IgD-negative memory B cell (primary cell): Measurements from ENCODE around the gene ZC3H7A. TPM values are rescaled to one million over a fixed set of nuclear protein-coding genes. Genes with fewer than 3 reads are reported as not detected.
A peak's percentile ranks its signal among the peaks of the same experiment; 100 is the strongest.
"Not testable (repeated sequence)": the region's sequence is repeated elsewhere in the genome, so short reads cannot be mapped to it uniquely, and the experiment has no call there.

ENCODE experiments used
- H3K27ac Mint-ChIP-seq, 3 donors: one replicate each; pipeline ENCODE4 v1.8.0; 2020 to 2022; ENCODE audit warnings: mild to moderate bottlenecking in 3 of 3, mixed read lengths in 3 of 3, moderate library complexity in 1 of 3
- H3K27me3 Mint-ChIP-seq: one replicate; pipeline ENCODE4 v1.8.0; 2021; ENCODE audit warnings: mixed read lengths
- H3K36me3 Mint-ChIP-seq: one replicate; pipeline ENCODE4 v1.8.0; 2020; ENCODE audit warnings: mild to moderate bottlenecking, mixed read lengths
- H3K4me1 Mint-ChIP-seq, 3 donors: one replicate each; pipeline ENCODE4 v1.8.0; 2020 to 2022; ENCODE audit warnings: mixed read lengths in 3 of 3, mild to moderate bottlenecking in 1 of 3
- H3K4me3 Mint-ChIP-seq, 4 donors: one replicate each; pipeline ENCODE4 v1.8.0; 2020 to 2022; ENCODE audit warnings: mild to moderate bottlenecking in 4 of 4, mixed read lengths in 4 of 4, moderate library complexity in 3 of 4
- H3K9me3 Mint-ChIP-seq, 3 donors: one replicate each; pipeline ENCODE4 v1.8.0; 2020 to 2021; ENCODE audit warnings: mixed read lengths in 3 of 3, mild to moderate bottlenecking in 1 of 3
- polyA plus RNA-seq: library from polyadenylated mRNA; unstranded; fragments of 300-500 nt; fragmentation: Illumina TruSeq; gene quantifications from one replicate; pipeline ENCODE4 v1.2.3, GENCODE V29; 2021

The ZC3H7A gene, protein sequence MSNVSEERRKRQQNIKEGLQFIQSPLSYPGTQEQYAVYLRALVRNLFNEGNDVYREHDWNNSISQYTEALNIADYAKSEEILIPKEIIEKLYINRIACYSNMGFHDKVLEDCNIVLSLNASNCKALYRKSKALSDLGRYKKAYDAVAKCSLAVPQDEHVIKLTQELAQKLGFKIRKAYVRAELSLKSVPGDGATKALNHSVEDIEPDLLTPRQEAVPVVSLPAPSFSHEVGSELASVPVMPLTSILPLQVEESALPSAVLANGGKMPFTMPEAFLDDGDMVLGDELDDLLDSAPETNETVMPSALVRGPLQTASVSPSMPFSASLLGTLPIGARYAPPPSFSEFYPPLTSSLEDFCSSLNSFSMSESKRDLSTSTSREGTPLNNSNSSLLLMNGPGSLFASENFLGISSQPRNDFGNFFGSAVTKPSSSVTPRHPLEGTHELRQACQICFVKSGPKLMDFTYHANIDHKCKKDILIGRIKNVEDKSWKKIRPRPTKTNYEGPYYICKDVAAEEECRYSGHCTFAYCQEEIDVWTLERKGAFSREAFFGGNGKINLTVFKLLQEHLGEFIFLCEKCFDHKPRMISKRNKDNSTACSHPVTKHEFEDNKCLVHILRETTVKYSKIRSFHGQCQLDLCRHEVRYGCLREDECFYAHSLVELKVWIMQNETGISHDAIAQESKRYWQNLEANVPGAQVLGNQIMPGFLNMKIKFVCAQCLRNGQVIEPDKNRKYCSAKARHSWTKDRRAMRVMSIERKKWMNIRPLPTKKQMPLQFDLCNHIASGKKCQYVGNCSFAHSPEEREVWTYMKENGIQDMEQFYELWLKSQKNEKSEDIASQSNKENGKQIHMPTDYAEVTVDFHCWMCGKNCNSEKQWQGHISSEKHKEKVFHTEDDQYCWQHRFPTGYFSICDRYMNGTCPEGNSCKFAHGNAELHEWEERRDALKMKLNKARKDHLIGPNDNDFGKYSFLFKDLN
- 37.5 TPM for polyA plus RNA-seq

DNA sequence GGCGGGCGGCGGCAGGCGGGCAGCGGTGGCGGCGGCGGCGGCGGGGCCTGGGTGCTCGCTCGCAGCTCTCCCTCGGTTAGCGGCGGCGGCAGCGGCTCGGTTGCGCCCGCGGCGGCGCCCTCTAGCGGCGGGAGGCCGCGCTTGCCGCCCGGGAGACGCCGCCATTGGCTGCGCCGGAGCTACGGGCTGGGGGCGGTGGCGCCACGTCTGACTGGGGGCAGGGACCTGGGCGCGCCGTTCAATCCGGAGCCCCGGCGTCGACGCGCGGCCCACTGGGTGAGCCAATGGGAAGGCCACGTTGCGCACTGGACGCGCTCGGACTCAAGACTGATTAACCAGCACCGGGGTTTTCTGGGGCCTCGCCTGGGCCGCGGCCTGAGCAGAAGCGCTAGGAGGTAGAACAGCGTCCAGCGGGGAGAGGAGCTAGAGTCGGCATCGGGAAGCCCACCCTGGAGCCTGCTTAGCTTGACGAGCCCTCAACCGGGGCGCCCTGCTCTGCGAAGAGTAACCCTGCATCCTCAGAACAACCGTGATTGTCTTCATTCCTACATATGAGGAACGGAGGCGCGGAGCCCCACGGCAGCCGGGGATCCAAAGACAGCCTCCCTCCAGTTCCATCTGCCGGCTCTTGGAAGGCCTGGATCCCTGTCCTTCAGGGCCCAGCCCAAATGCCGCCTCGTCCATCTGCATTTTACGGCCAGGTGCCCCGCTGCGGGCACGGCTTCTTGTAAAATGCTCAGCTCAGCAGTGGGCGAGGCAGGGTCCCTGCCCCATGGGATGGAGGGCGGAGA, at the start of gene ZC3H7A:
TSS of gene ZC3H7A (minus strand) at position 93 of the 791 bp plus-strand sequence. CDS start 14,904 bp downstream, outside the sequence.
- H3K4me1 Mint-ChIP-seq = peaks cover 53 to 61% (median 54%) of the 10 kb centered on the region in 3 donors
- H3K4me3 Mint-ChIP-seq = peak within 1 kb of the TSS; percentile 91 to 99 (median 98)
- H3K27ac Mint-ChIP-seq = peak within 1 kb of the TSS; percentile 97 to 98 (median 98)
- no peaks in the 10 kb centered on the region for H3K36me3 Mint-ChIP-seq
- no peaks in the 10 kb centered on the region for H3K9me3 Mint-ChIP-seq
- H3K27me3 Mint-ChIP-seq = no peaks in the 10 kb centered on the region

DNA sequence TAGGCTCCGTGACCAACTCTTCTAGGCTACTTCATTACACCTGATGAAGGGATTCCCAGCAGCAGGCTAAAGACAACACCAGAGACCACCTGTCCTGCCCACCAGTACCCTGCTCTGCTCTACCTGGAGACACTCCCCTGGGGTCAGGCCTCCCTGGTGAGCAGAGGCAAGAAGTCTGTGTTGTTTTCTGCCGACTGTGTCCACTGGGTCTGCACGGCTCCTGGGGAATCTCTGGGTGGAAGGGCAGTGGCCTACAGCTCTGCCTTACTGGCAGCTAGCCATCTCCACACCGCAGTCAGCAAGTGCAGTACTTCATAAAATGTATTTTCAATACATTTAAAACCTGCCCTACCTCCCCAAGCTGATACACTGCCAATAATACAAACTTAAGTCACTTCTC, 47.4 kb upstream of the ZC3H7A start:
- Mint-ChIP-seq H3K27ac (no peak overlapping the region), H3K4me3 (no peak overlapping the region), H3K9me3 (no peaks in the 10 kb centered on the region), H3K4me1 (peaks cover 0 to 8% (median 5%) of the 10 kb centered on the region in 3 donors), H3K27me3 (no peaks in the 10 kb centered on the region), H3K36me3 (peaks cover 2% of the 10 kb centered on the region)

DNA sequence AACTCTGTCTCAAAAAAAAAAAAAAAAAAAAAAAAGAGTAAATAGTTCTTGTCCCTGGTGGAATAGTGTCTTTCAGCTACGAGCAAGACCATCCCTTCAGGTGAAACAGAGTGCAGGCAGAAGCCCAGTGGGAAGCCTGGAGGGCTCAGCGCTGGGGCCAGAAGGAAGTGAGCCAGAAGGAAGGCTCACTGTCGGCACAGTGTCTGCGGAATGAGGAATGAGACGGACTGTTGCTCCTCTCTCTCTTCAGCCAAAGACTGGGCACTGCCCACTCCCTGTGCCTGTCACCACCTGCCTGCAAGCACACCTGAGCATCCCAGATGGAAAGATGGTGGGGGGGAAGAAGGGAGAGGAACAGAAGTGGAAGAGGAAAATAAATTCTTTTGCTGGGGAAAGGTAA, 46.8 kb upstream of the ZC3H7A start:
- peaks cover 0 to 5% (median 2%) of the 10 kb centered on the region in 3 donors for H3K4me1 Mint-ChIP-seq
- H3K4me3 Mint-ChIP-seq = no peak overlapping the region
- H3K9me3 Mint-ChIP-seq = no peaks in the 10 kb centered on the region
- peaks cover 2% of the 10 kb centered on the region for H3K36me3 Mint-ChIP-seq
- H3K27ac Mint-ChIP-seq = no peak overlapping the region
- H3K27me3 Mint-ChIP-seq = no peaks in the 10 kb centered on the region

GRCh38 chr16:11843206-11843605, 46.1 kb upstream of the ZC3H7A start:
- Mint-ChIP-seq H3K36me3 (no peaks in the 10 kb centered on the region), H3K9me3 (no peaks in the 10 kb centered on the region), H3K4me3 (no peak overlapping the region), H3K4me1 (peaks cover 0 to 5% (median 0%) of the 10 kb centered on the region in 3 donors), H3K27me3 (no peaks in the 10 kb centered on the region), H3K27ac (no peak overlapping the region)

DNA sequence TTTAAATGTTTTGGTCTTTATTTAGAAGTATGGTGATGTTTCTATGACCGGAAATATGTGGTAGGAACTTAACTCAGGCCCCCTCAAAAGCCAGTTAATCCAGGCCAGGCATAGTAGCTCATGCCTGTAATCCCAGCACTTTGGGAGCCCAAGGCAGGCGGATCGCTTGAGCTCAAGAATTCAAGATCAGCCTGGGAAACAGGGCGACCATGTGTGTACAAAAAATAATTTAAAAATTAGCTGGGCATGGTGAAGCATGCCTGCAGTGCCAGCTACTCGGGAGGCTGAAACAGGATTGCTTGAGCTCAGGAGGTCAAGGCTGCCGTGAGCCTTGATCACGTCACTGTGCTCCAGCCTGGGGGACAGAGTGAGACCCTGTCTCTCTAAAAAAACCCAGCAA, 44.0 kb upstream of the ZC3H7A start:
- Mint-ChIP-seq H3K27me3 (no peaks in the 10 kb centered on the region), H3K36me3 (peaks cover 5% of the 10 kb centered on the region), H3K4me1 (peaks cover 0 to 2% (median 0%) of the 10 kb centered on the region in 3 donors), H3K27ac (no peak overlapping the region), H3K9me3 (no peaks in the 10 kb centered on the region), H3K4me3 (no peak overlapping the region)

DNA sequence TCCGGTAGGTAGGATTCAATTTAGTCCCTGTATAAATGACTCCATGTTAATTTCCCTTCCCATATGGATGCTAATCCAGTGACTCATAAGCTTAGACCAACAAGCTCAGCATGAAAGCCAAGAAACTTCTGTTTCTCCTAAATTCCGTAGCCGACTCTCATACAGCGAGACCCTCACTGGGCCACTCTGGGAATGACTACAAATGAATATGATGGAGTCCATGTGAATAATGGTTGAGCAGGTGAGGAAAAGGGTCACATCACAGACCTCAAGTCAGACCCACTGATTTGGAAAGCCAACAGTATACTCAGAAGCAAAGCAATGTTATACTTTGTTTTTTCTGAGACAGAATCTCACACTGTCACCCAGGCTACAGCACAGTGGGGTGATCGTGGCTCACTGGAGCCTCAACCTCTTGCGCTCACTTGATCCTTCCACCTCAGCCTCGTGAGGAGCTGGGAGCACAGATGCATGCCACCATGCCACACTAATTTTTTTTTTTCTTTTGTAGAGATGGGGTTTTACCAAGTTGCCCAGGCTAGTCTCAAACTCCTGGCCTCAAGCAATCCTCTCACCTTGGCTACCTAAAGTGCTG, 39.7 kb upstream of the ZC3H7A start:
- no peaks in the 10 kb centered on the region for H3K27me3 Mint-ChIP-seq
- no peaks in the 10 kb centered on the region for H3K9me3 Mint-ChIP-seq
- no peak overlapping the region for H3K4me3 Mint-ChIP-seq
- peaks cover 5% of the 10 kb centered on the region for H3K36me3 Mint-ChIP-seq
- peaks cover 0 to 2% (median 0%) of the 10 kb centered on the region in 3 donors for H3K4me1 Mint-ChIP-seq
- no peak overlapping the region for H3K27ac Mint-ChIP-seq

DNA sequence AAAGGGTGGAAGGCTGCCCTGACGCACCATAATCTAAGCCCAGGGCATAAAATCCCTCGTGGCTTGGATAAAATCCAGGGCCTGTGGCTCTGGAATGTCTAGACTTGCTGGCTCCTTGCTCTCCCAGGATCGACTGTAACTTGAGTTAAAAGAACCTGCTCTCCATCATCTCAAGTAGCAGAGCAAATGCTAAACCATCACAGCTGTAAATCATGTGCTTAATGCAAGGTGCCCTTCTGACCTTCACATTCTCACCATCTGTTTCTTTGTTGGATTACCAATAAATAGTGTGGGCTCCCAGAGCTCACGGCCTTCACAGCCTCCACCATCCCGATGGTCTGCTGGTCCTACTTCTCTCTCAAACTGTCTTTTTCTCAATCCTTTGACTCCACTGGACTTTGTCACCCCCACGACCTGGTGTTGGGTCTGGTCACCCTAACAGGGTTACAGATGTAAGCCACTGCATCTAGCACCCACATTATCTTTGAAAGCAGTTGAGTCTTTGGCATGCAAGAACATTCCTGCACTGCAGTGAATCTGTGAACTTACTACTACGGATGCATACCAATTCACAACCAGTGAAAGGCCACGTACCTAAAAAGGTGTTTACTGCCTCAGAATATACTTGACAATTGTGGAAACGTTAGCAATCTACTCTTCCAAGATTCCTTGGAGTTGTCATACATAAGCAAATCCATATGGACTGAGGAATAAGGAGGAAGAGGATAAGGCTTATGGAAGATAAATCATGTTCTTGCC, 39.0 kb upstream of the ZC3H7A start:
- H3K27ac Mint-ChIP-seq = no peak overlapping the region
- H3K4me3 Mint-ChIP-seq = no peak overlapping the region
- H3K4me1 Mint-ChIP-seq = peaks cover 0 to 2% (median 0%) of the 10 kb centered on the region in 3 donors
- H3K9me3 Mint-ChIP-seq = no peaks in the 10 kb centered on the region
- H3K36me3 Mint-ChIP-seq = peaks cover 5% of the 10 kb centered on the region
- H3K27me3 Mint-ChIP-seq = no peaks in the 10 kb centered on the region

DNA sequence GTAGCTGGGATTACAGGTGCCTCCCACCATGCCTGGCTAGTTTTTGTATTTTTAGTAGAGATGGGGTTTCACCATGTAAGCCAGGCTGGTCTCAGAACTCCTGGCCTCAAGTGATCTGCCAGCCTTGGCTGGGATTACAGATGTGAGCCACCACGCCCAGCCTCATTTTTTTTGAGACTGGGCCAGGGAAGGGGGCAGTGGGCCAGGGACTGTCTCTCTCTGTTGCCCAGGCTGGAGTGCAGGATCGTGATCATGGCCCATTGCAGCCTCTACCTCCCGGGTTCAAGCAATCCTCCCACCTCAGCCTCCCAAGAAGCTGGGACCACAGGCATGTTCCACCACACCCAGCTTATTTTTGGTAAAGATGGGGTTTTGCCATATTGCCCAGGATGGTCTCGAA, 38.3 kb upstream of the ZC3H7A start:
- Mint-ChIP-seq H3K4me3 (no peak overlapping the region), H3K27ac (no peak overlapping the region), H3K9me3 (no peaks in the 10 kb centered on the region), H3K27me3 (no peaks in the 10 kb centered on the region), H3K4me1 (peaks cover 0 to 2% (median 0%) of the 10 kb centered on the region in 3 donors), H3K36me3 (peaks cover 5% of the 10 kb centered on the region)

DNA sequence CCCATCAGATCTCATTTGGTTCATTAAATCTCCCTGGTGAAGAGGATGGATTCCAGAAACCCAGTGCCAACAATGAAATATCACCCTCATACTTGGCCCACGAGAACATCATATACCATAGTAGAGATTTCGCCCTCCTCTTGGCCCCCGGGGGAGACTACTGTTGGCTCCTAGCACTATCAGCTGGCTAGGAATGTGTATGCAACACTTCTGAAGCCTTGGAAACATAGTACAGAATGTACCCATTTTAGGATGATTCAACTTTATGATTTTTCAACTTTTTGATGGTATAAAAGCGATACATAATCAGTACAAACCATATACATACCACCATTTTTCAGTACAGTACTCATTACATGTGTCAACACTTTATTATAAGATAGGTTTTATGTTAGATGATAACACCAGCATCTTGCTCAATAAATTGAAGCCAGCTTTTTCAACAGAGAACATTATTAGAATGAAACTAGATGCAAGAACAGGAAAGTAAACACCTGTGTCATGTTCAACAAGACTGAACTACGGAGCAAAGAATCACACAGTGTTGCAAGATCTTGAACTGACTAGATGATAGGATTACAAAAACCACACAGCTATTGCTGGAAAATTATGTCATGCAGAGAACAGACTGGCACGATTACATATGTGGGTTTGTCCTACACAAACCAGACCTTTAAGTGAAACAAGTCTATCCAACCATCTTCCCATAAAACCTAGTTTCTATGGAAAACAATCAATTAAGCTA, 37.1 kb upstream of the ZC3H7A start:
- Mint-ChIP-seq H3K9me3 (no peaks in the 10 kb centered on the region), H3K4me1 (peaks cover 0 to 2% (median 0%) of the 10 kb centered on the region in 3 donors), H3K27me3 (no peaks in the 10 kb centered on the region), H3K27ac (no peak overlapping the region), H3K4me3 (no peak overlapping the region), H3K36me3 (peaks cover 5% of the 10 kb centered on the region)

DNA sequence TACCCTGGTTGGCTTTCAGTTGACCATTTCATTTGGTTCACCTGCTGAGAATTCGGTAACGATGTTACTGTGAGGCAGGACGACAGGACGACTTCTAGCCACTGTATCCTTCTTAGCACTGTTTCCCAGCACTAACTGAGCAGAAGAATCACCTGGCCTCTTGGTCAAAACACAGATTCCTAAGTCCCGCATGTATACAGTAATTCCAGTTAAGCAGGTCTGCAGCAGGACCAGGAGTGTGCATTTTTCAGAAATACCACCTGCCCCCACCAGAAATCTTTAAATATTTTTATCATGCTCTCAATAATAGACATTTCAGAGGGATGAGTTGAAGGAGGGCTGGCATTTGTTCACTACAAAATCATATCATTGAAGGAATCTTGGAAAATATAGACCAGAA, 31.6 kb upstream of the ZC3H7A start:
- Mint-ChIP-seq H3K27me3 (peaks cover 1% of the 10 kb centered on the region), H3K4me1 (no peaks in the 10 kb centered on the region), H3K4me3 (no peak overlapping the region), H3K36me3 (no peaks in the 10 kb centered on the region), H3K9me3 (no peaks in the 10 kb centered on the region), H3K27ac (no peak overlapping the region)

DNA sequence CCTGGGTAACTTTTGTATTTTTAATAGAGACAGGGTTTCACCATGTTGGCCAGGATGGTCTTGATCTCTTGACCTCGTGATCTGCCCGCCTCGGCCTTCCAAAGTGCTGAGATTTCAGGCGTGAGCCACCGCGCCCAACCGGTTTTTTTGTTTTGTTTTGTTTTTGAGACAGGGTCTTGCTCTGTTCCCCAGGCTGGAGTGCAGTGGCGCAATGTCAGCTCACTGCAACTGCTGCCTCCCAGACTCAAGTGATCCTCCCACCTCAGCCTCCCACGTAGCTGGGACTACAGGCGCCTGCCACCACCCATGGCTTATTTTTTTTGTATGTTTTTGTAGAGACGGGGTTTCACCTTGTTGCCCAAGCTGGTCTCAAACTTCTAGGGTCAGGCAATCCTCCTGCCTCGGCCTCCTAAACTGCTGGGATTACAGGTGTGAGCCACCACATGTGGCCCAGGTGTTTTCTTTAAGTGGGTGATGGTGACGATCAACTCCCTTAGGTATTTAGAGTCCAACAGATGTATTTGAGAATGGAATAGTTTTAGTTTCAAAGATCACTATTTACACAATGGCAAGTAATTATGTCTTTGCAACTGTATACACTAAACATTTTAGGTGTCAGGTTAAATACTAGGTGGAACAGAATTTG, 28.6 kb upstream of the ZC3H7A start:
- not testable (repeated sequence) for H3K27me3 Mint-ChIP-seq, H3K36me3 Mint-ChIP-seq, H3K4me3 Mint-ChIP-seq, H3K9me3 Mint-ChIP-seq, H3K4me1 Mint-ChIP-seq, H3K27ac Mint-ChIP-seq

DNA sequence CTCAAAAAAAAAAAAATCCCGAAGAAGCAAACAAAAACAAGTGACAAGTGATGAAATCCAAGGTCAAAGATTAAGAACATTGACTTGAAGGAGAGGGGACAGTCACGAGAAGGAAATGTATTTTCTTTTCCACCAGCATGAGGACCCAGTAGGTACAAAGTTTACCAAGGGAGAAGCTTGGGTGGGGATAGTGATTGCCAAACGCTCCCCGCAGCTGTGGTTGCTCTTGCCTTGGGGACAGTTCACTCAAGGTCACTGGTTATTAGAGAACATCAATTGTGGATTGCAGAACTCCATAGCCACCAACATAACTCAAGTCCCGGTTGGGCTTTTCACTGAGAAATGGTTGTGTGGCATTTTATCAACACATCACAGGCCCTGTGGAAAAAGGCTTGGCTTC, 27.3 kb upstream of the ZC3H7A start:
- H3K27ac Mint-ChIP-seq = no peak overlapping the region

GRCh38 chr16:11823645-11824044, 26.6 kb upstream of the ZC3H7A start:
- not testable (repeated sequence) for H3K4me1 Mint-ChIP-seq, H3K9me3 Mint-ChIP-seq, H3K4me3 Mint-ChIP-seq, H3K27me3 Mint-ChIP-seq, H3K36me3 Mint-ChIP-seq, H3K27ac Mint-ChIP-seq

More for the DNA sequence above, 27.3 kb upstream of the ZC3H7A start:
- no peaks in the 10 kb centered on the region for H3K36me3 Mint-ChIP-seq
- no peaks in the 10 kb centered on the region for H3K4me1 Mint-ChIP-seq
- H3K4me3 Mint-ChIP-seq = no peak overlapping the region
- H3K9me3 Mint-ChIP-seq = no peaks in the 10 kb centered on the region
- peaks cover 1% of the 10 kb centered on the region for H3K27me3 Mint-ChIP-seq
